Caco-2 (cell line): Measurements from ENCODE around the gene RASGRF2. TPM values are rescaled to one million over a fixed set of nuclear protein-coding genes. Genes with fewer than 3 reads are reported as not detected.

Source experiments
- BruUV-seq: library from RNA; stranded (reverse); fragments of 400-500 nt; replicated peaks from 2 replicates; lab custom pipeline; 2021; lab: Mats Ljungman, UMichigan
- CTCF ChIA-PET: fragments of 300-600 bp; sonication (Branson Sonifier 250); formaldehyde crosslinking; loops from one replicate; lab custom pipeline; 2022; ENCODE audit warnings: antibody characterized with exemption; lab: Charles Lee
- POLR2A ChIA-PET: fragments of 300-600 bp; sonication (Branson Sonifier 250); formaldehyde crosslinking; loops from one replicate; lab custom pipeline; 2022; ENCODE audit warnings: antibody characterized with exemption; lab: Charles Lee
- DNase-seq, 2 experiments: peaks; one replicate each; pipeline versions ENCODE4 v3.0.0 to v3.0.0-alpha.2; 2020 to 2022
- H3K27me3 ChIP-seq: replicated peaks from 2 replicates; pipeline ENCODE4 v1.6.0; 2011; ENCODE audit warnings: low read length; ENCODE audit not compliant: control insufficient read depth, insufficient read depth
- H3K36me3 ChIP-seq: 2 replicates; pipeline ENCODE4 v1.5.1; 2011; ENCODE audit warnings: low read length; ENCODE audit not compliant: control insufficient read depth, insufficient read depth
- H3K4me1 ChIP-seq: fragments of 250-450 bp; sonication (Bioruptor Pico); 2 replicates; pipeline ENCODE4 v1.5.1; 2020; ENCODE audit warnings: mild to moderate bottlenecking
- H3K4me3 ChIP-seq: 2 replicates; pipeline ENCODE4 v1.5.1; 2011; ENCODE audit warnings: low read depth, mild to moderate bottlenecking, control low read depth, low read length
- H3K9me3 ChIP-seq: fragments of 250-450 bp; sonication (Bioruptor Pico); 2 replicates; pipeline ENCODE4 v1.5.1; 2020; ENCODE audit warnings: mild to moderate bottlenecking, moderate library complexity
- H3K27ac Mint-ChIP-seq: one replicate; pipeline ENCODE4 v1.8.0; 2022; ENCODE audit warnings: mixed read lengths; ENCODE audit not compliant: unreplicated experiment
- H3K27me3 Mint-ChIP-seq: one replicate; pipeline ENCODE4 v1.8.0; 2022; ENCODE audit warnings: mixed read lengths; ENCODE audit not compliant: insufficient read depth, unreplicated experiment
- H3K36me3 Mint-ChIP-seq: one replicate; pipeline ENCODE4 v1.8.0; 2022; ENCODE audit warnings: mild to moderate bottlenecking, mixed read lengths; ENCODE audit not compliant: insufficient read depth, unreplicated experiment
- H3K4me1 Mint-ChIP-seq: one replicate; pipeline ENCODE4 v1.8.0; 2022; ENCODE audit warnings: low read depth, mixed read lengths; ENCODE audit not compliant: unreplicated experiment
- H3K4me3 Mint-ChIP-seq: one replicate; pipeline ENCODE4 v1.8.0; 2022; ENCODE audit warnings: mild to moderate bottlenecking, moderate library complexity, mixed read lengths; ENCODE audit not compliant: unreplicated experiment
- H3K9me3 Mint-ChIP-seq: one replicate; pipeline ENCODE4 v1.8.0; 2022; ENCODE audit warnings: mixed read lengths; ENCODE audit not compliant: unreplicated experiment
- intact Hi-C: fragments of 100-400 bp; cut with micrococcal nuclease; formaldehyde crosslinking; loops from one replicate; pipeline ENCODE4 v1.10.0; 2022; ENCODE audit not compliant: unreplicated experiment
- total RNA-seq: library from RNA; stranded (reverse); gene quantifications from 2 replicates; pipeline ENCODE4 v1.2.3, GENCODE V29; 2022
- TF ChIP-seq, protein P1 (sequence below), 2 experiments: fragments of 200-600 bp in 1 of 2; IDR thresholded peaks; 1 replicate in 1 of 2; 2 replicates in 1 of 2; pipeline versions ENCODE4 v1.5.1 to v1.8.0; 2011 to 2022; ENCODE audit warnings: antibody characterized with exemption in 1 of 2, control low read depth in 1 of 2, inconsistent platforms in 1 of 2, low read depth in 1 of 2, low read length in 1 of 2, mild to moderate bottlenecking in 1 of 2, moderate library complexity in 1 of 2; ENCODE audit not compliant: insufficient read depth in 1 of 2, severe bottlenecking in 1 of 2, unreplicated experiment in 1 of 2

Gene RASGRF2
- total RNA-seq, 1 experiment from 2014 or later, result 23.1 TPM

DNA sequence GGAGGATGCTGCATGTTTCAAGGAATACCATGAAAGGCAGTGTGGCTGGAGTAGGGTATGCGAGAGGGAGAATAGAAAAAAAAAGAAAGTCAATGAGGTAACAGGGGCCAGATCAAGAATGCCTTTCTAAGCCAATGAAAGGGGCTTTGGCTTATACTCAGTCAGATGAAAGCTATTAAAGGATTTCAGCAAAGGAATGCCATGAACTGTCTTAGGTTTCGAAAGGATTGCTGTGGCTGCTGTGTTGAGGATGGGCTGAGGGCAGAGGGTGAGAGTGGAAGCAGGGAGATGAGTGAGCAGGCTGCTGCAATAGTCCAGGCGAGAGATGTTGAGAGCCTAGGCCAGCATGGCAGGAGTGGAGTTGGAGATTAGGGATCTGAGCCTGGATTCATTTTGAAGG lies 137.6 kb downstream of the RASGRF2 start:
- POLR2A ChIA-PET, result no interaction called here
- CTCF ChIA-PET, result no interaction called here
- H3K27me3 Mint-ChIP-seq, result no peaks in the 10 kb centered on the region

DNA sequence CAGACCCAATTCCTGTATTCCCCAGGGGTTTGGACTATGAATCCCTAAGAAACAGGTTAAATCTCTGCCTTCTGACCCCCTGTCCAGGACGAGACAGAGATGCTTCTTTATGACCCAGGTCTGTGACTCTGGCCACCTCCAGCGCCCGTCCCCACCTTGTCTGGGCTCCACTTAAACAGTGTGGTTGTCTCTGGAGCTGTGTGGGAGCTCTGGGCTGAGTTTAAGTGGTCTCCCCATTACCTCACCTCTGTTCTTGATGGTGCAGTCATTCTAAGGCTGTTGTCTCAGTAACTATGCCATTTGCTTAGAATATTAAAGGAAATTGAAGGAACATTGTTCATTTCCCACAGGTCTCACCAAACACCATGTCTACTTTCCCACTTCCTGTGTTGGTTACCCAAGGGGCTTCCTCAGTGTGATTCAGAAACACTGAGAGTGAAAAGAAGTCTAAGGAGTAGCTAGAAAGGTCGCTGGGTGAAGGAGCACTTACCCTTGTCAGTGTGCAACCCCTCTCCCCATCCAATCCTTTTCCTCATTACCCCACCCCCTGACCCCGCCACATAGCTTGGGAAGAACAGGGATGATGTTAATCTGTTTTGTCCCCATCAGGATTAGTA lies 145.2 kb downstream of the RASGRF2 start:
- intact Hi-C loops, result loop anchor here (10.0 kb wide), 1 partner anchor 301 kb away; no protein-coding TSS in a partner anchor
- Mint-ChIP-seq H3K36me3 (peaks cover 5% of the 10 kb centered on the region), H3K4me1 (no peaks in the 10 kb centered on the region), H3K27me3 (no peaks in the 10 kb centered on the region), H3K4me3 (no peak overlapping the region), H3K9me3 (no peaks in the 10 kb centered on the region), H3K27ac (no peak overlapping the region)
- H3K36me3 ChIP-seq, result no peaks in the 10 kb centered on the region
- ChIA-PET POLR2A (no interaction called here), CTCF (interaction anchor here (0.6 kb wide), 1 partner anchor 288 kb away, joined by 3 read pairs; no protein-coding TSS in a partner anchor)
- H3K4me1 ChIP-seq, result no peaks in the 10 kb centered on the region
- TF ChIP-seq, protein P1, sequence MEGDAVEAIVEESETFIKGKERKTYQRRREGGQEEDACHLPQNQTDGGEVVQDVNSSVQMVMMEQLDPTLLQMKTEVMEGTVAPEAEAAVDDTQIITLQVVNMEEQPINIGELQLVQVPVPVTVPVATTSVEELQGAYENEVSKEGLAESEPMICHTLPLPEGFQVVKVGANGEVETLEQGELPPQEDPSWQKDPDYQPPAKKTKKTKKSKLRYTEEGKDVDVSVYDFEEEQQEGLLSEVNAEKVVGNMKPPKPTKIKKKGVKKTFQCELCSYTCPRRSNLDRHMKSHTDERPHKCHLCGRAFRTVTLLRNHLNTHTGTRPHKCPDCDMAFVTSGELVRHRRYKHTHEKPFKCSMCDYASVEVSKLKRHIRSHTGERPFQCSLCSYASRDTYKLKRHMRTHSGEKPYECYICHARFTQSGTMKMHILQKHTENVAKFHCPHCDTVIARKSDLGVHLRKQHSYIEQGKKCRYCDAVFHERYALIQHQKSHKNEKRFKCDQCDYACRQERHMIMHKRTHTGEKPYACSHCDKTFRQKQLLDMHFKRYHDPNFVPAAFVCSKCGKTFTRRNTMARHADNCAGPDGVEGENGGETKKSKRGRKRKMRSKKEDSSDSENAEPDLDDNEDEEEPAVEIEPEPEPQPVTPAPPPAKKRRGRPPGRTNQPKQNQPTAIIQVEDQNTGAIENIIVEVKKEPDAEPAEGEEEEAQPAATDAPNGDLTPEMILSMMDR (IDR thresholded peaks at IDR 0.05; ENCODE audit: insufficient read depth in 1 of 2, low read depth in 1 of 2, low read length in 1 of 2, severe bottlenecking in 1 of 2, unreplicated experiment in 1 of 2), result no peak
- no peaks in the 10 kb centered on the region for H3K9me3 ChIP-seq
- no peaks in the 10 kb centered on the region for H3K27me3 ChIP-seq
- H3K4me3 ChIP-seq, result no peak overlapping the region
- no peak for DNase-seq
- no TSS peak for BruUV-seq

More for the DNA sequence above, 137.6 kb downstream of the RASGRF2 start:
- Mint-ChIP-seq H3K36me3 (peaks cover 7% of the 10 kb centered on the region), H3K27ac (no peak overlapping the region), H3K4me1 (no peaks in the 10 kb centered on the region), H3K4me3 (no peak overlapping the region), H3K9me3 (no peaks in the 10 kb centered on the region)
- H3K4me1 ChIP-seq, result no peaks in the 10 kb centered on the region
- no peak overlapping the region for H3K4me3 ChIP-seq
- intact Hi-C loops, result no loop called here
- H3K9me3 ChIP-seq, result no peaks in the 10 kb centered on the region
- TF ChIP-seq, protein P1 (IDR thresholded peaks at IDR 0.05; ENCODE audit: insufficient read depth in 1 of 2, low read depth in 1 of 2, low read length in 1 of 2, severe bottlenecking in 1 of 2, unreplicated experiment in 1 of 2), result no peak
- H3K36me3 ChIP-seq, result no peaks in the 10 kb centered on the region; the same call in 1 of the 2 replicates
- no peak for DNase-seq
- H3K27me3 ChIP-seq, result no peaks in the 10 kb centered on the region
- BruUV-seq, result no TSS peak

DNA sequence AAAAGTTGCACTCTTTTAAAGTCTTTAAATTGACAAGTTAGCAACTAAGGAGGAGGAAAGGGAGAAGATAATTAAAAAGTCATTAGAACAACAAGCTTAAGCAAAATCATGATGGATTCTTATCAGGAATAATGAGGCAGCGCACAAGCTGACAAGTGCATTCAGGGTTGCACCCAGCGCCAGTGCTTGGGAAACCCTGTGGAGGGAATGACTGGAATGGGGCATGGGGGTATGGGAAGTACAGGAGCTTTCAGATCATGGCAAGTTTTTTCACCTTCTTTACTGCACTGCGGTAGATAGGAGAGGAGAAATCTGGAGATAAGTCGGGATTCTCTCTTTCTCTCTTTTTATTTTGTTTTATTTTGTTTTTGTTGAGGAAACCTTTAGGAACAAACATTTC lies 155.1 kb downstream of the RASGRF2 start:
- Mint-ChIP-seq H3K9me3 (no peaks in the 10 kb centered on the region), H3K4me3 (no peak overlapping the region), H3K27me3 (no peaks in the 10 kb centered on the region), H3K36me3 (no peaks in the 10 kb centered on the region), H3K4me1 (no peaks in the 10 kb centered on the region), H3K27ac (no peak overlapping the region)
- DNase-seq, result no peak
- BruUV-seq, result no TSS peak
- Histone ChIP-seq H3K4me1 (no peaks in the 10 kb centered on the region), H3K27me3 (no peaks in the 10 kb centered on the region), H3K36me3 (no peaks in the 10 kb centered on the region), H3K9me3 (no peaks in the 10 kb centered on the region), H3K4me3 (no peak overlapping the region)
- intact Hi-C loops, result no loop called here
- ChIA-PET CTCF (no interaction called here), POLR2A (no interaction called here)
- TF ChIP-seq, protein P1 (IDR thresholded peaks at IDR 0.05; ENCODE audit: insufficient read depth in 1 of 2, low read depth in 1 of 2, low read length in 1 of 2, severe bottlenecking in 1 of 2, unreplicated experiment in 1 of 2), result no peak
